NCI-H1930 (cell line): ENCODE results near the gene CAPN13.
"Not testable (repeated sequence)": the region's sequence is repeated elsewhere in the genome, so short reads cannot be mapped to it uniquely, and the experiment has no call there.

Experiments used
- DNase-seq, 2 experiments: peaks; one replicate each; lab custom pipeline; 2025; lab: John Stamatoyannopoulos, UW

Gene CAPN13

DNA sequence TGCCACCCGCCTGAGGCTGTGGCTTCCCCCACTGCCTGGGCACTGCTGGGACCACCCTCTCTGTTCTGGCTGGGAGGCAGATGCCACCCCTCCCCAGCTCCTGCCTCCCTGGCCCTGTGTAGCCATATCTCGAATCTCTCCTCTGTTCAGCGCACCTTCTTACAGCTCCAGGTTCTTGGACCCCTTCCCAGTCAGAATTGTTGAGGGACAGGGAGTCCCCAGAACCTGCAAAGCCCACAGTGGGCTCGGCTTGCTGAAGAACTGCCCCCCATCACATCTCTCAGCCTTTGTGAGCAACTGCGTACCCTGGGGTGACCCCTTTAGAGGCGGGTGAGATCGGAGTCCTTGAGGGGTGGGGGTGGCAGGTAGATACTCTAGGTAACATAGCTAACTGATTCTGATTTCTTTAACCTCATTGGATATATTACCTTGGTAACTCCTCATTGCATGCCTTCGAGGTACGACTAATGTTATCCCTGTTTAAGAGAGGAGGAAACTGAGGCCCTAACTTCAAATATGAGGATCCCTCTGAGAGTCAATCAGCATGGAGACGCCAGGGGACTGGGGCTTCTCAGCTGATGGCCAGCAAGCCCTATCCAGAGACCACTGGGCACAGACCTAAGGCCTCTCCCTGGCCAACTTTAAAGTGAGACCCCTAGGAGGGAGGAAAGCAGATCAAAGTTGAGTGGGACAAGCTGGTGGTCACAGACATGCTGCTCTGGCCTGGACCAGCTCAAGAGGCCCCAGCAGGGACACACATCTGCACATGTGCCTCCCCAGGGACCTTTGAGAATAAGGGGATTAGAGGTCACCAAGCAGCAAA lies 101.3 kb downstream of the CAPN13 start:
- DNase-seq, result no peak

DNA sequence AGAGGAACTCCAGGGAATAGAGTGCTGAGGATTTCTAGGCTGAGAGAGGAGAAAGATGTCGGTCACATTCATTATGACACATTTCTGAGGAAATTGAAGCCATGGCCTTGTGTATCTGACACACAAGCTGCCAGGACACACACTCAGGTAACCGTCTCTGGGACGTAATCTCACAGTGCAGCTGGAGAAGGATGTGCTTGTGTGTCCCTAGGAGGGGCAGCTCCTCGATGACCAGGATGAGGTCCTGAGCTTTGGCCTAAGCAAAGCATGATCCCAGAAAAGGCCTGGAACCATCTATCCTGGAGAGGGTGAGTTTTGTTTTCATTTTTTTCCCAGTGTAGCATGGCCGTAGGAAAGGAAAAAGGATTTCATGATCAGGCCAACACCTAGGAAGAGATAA lies 102.2 kb downstream of the CAPN13 start:
- DNase-seq, result no peak

- no peak for DNase-seq
Observed at GRCh38 chr2:30704309-30705020, 102.8 kb downstream of the CAPN13 start.

DNA sequence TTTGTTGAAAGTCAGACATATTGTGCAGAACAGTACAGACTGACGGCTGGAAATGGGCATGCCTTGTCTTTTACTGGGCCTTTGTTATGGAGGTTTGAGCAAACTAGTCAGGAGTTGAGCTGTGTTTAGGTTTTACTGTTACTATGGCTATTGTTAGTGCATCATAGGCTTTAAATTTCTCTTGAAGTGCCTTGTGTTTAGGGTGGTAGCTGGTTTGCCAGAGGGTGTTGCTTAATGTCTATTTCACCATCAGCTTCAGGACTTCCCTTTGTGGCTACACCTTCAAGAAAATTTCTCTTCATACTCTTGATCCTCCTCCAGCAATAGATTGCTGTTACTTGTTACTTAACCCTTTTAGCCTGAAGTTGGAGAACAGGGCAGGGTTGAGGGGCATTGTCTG lies 104.6 kb downstream of the CAPN13 start:
- no peak for DNase-seq

DNA sequence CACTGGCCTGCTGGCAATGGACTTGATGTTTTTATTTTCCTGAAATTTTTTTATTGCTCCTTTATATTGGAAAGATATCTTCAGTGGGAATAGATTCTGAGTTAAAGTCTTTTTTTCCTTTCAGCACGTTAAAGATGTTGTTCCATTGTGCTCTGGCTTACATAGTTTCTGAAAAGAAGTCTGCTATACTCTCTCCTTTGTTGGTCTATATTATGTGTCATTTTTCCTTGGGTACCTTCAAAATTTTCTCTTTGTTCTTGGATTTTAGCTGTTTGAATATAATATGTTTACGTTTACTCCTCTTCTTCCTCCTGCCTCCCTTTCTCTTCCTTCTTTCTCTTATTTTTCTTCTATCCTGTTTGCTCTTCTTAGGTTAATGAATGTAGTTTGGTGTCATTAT lies 105.5 kb downstream of the CAPN13 start:
- DNase-seq, result no peak

- not testable (repeated sequence) for DNase-seq
Observed at GRCh38 chr2:30697242-30698103, 109.8 kb downstream of the CAPN13 start.

- DNase-seq, result no peak
Observed at GRCh38 chr2:30695749-30696148, 111.5 kb downstream of the CAPN13 start.

DNA sequence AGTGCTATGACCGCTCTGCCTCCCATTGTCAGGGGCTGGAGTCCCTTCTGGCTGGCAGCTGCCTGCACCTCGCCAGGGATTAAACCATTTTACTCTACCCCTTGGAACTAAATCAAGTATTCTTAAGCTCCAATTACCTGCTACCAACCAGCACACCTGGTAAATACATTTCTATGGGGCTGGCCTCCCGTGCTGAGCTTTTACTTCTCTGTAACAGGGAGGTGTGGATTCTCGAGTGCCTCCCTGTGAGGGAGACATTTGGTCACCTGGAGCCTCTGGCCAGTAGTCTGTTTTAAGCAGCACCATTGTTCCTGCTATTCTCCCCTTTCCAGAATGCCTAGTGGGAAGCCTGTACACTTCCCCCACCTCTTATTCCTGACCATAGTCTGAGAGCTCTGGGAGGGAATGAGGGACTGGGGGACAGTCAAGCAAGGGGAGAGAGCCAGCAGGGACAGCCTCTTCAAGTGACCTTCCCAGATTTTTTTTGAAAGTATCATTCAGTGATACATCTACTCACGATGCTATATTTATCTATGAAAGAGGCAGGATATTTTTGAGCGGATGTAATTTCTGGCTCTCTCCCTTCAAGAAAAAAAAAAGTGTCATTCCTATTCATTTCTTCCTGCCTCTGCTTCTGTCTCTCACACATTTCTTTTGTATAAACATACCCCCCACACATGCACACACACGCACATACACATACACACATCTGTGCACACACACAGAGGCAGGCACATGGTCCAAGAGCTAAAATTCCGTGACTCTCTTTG lies 112.8 kb downstream of the CAPN13 start:
- DNase-seq, result no peak

DNA sequence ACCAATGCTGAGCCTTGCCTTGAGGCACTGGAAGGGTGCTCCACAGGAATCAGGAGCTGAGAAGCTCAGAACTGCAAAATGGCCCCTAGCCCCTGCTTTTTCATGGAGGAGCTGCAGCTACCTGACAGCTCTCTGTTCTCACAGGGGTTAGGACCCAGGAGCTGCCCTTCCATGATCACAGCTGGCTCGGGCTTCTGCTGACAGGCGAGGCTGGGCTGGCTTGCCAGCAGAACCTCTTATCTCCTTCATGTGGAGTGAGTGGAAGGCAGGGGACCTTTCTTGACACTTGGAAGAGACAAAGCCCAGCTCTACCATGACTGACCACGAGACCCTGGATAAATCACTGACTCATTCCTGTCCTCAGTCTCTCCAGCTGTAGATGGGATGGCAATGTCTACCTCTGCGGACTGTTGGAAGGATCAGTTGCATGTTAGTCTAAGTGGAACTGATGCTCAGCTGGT lies 113.4 kb downstream of the CAPN13 start:
- DNase-seq, result no peak

- no peak for DNase-seq
Observed at GRCh38 chr2:30692829-30693275, 114.4 kb downstream of the CAPN13 start.

GRCh38 chr2:30691948-30692828 lies 115.1 kb downstream of the CAPN13 start:
- DNase-seq, result no peak

GRCh38 chr2:30691091-30691947 lies 115.9 kb downstream of the CAPN13 start:
- DNase-seq, result no peak

DNA sequence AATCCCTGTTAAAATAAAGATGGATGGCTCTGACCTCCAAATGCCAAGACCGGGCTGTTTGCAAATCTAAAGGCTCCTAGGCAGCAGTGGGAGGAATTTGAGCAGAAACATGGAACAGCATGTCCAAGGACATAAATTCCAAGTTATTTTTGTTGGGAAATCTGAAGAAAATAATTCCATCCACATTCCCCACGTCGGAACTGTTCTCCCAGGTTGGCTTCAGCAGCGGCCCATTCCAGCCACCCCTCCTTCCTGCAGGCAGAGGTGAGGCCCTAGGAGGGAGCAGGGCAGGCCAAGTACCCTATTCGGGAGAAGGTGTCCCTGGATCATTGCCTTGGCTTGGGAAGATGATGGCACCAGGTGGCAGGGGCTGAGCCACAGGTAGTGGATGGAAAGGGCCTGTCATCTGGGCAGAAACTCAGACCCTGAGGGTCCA lies 117.1 kb downstream of the CAPN13 start:
- no peak for DNase-seq

DNA sequence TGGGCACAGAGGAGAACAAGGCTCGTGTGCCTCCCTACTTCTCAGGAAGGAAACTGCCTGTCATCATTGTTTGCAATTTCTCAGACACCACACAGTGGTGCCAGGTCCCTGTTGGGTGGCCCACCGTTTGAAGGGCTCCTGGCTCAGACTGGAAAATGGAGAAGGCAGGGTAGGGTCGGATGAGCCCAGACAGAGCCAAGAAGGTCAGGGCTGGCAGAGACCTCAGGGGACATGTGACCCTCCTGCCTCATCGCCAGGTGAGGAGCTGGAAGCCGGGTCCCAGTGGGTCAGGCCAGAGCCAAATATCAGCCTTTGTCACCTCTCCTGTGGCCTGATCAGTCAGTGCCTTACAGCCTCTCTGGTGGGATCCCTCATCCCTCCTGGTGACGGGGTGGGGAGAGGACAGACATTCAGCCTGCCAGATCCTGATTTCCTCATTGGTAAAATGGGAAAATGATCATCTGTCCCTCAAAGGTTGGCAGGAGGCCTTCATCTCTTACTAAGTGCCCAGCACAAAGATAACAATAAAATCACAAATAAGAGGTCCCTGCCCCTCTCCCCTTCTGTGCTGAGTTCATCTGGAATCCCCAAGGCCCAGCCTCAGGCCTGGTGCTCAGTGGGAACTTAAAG lies 117.6 kb downstream of the CAPN13 start:
- DNase-seq, result no peak

DNA sequence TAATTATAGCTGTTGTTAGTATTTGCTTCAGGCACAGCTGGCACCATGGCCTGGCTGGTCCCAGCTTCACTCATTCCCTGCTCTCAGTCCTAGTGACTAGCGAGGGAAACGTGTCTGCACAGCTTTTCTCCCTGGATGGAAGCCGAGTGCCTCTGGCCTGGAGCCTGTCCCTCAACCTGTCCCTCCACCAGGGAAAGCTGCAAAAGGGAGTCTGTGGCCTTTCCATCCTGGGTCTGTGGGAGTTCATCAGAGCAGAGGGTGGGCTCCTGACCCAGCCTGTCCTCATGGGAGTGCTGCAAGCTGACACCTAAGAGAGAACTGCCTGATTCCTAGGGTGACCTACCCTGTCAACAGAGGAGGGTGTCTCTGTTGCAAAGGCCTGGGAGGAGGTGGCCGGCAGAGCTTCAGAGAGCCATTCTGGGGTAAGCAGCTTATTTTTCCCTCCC lies 118.3 kb downstream of the CAPN13 start:
- DNase-seq, result peak in 1 of 2 experiments; percentile 39

- no peak for DNase-seq
Observed at GRCh38 chr2:30686669-30687068, 120.6 kb downstream of the CAPN13 start.

GRCh38 chr2:30686000-30686399 lies 121.2 kb downstream of the CAPN13 start:
- peak; percentile 41 to 69 for DNase-seq

DNA sequence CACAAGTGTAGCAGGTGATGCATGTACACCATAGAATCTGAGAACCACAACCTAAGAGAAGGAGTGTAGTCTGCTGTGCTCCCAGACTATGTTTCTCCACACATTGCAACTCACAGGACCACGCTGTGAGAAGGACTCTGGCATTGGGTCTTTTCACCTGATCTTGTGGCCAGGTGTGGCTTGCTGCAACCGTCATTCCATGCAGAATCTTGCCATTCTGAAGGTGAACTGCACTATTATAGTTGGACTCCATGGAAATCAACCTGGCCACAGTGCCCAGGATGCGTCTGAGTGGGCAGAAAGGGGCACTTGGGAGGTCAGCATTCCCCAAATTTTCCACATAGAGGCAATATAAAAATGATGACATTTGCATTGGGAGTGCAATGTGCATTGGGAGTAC lies 122.2 kb downstream of the CAPN13 start:
- no peak for DNase-seq

DNA sequence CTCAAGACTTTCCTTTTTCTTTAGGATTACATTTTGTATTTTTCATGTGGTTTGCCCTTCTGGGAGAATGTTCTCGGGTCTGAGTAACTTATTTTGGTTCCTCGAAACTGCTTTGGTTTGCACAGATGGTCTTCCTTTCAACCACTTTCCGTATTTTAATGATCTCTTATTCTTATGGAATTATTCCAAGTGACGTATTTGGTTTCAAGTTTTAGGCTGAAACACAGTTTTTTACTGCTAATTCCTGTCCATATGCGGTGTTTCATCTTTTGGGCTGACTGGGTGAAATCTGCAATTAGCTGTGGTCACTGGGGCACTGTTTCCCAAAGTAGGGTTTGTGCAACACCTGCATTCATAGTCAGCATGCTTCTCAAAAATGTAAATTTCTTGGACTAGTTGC lies 122.7 kb downstream of the CAPN13 start:
- no peak for DNase-seq
